PC-3 (cell line): ENCODE data around the gene EXOG.

Experiments
- EZH2 ChIP-seq: fragments of 300-600 bp; sonication (generic); IDR thresholded peaks from one replicate; pipeline ENCODE4 v1.6.1; 2017; ENCODE audit warnings: antibody characterized with exemption, mild to moderate bottlenecking, low read length; ENCODE audit not compliant: unreplicated experiment
- TF ChIP-seq, protein P1 (sequence below): fragments of 300-600 bp; sonication (generic); conservative IDR thresholded peaks from 2 replicates; pipeline ENCODE4 v1.5.1; 2017; ENCODE audit warnings: antibody characterized with exemption, low read depth, mild to moderate bottlenecking, low read length

GRCh38 chr3:38474928-38475605 is 21.1 kb upstream of the EXOG start:
- TF ChIP-seq, protein P1, sequence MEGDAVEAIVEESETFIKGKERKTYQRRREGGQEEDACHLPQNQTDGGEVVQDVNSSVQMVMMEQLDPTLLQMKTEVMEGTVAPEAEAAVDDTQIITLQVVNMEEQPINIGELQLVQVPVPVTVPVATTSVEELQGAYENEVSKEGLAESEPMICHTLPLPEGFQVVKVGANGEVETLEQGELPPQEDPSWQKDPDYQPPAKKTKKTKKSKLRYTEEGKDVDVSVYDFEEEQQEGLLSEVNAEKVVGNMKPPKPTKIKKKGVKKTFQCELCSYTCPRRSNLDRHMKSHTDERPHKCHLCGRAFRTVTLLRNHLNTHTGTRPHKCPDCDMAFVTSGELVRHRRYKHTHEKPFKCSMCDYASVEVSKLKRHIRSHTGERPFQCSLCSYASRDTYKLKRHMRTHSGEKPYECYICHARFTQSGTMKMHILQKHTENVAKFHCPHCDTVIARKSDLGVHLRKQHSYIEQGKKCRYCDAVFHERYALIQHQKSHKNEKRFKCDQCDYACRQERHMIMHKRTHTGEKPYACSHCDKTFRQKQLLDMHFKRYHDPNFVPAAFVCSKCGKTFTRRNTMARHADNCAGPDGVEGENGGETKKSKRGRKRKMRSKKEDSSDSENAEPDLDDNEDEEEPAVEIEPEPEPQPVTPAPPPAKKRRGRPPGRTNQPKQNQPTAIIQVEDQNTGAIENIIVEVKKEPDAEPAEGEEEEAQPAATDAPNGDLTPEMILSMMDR = no peak
- no peak for TF ChIP-seq EZH2
